Stimulated activated naive B cell treated with anti-CD40 and anti-IgM and Interleukin-4, amounts not matched to agents 10 μg/mL and 1 μg/mL and 100 μg/mL, for 72 hours (primary cell): ENCODE results near the gene SPTB.

ENCODE experiments used
- ATAC-seq, 2 donors: fragments of 150-1000 bp; cut with Tn5 transposase; replicated peaks; 2 replicates each; pipeline ENCODE4 v1.10.0; 2021; ENCODE audit warnings: moderate library complexity in 1 of 2
- DNase-seq: peaks from one replicate; pipeline ENCODE4 v3.0.0; 2021
- H3K27ac Mint-ChIP-seq: one replicate; pipeline ENCODE4 v1.8.0; 2022; ENCODE audit warnings: mild to moderate bottlenecking, mixed read lengths
- H3K27me3 Mint-ChIP-seq, 2 donors: one replicate each; pipeline ENCODE4 v1.8.0; 2022; ENCODE audit warnings: mixed read lengths in 2 of 2
- H3K36me3 Mint-ChIP-seq, 2 donors: one replicate each; pipeline ENCODE4 v1.8.0; 2022; ENCODE audit warnings: mixed read lengths in 2 of 2, mild to moderate bottlenecking in 1 of 2
- H3K4me1 Mint-ChIP-seq, 2 donors: one replicate each; pipeline ENCODE4 v1.8.0; 2022; ENCODE audit warnings: mixed read lengths in 2 of 2, mild to moderate bottlenecking in 1 of 2
- H3K4me3 Mint-ChIP-seq, 2 donors: one replicate each; pipeline ENCODE4 v1.8.0; 2022; ENCODE audit warnings: mild to moderate bottlenecking in 2 of 2, mixed read lengths in 2 of 2, moderate library complexity in 1 of 2
- H3K9me3 Mint-ChIP-seq, 2 donors: one replicate each; pipeline ENCODE4 v1.8.0; 2022; ENCODE audit warnings: mixed read lengths in 2 of 2, mild to moderate bottlenecking in 1 of 2

Gene SPTB

GRCh38 chr14:64762044-64763034 lies 117.4 kb downstream of the SPTB start:
- Mint-ChIP-seq H3K4me1 (peaks cover 27 to 31% of the 10 kb centered on the region in 2 donors), H3K4me3 (no peak overlapping the region), H3K27ac (no peak overlapping the region), H3K36me3 (no peaks in the 10 kb centered on the region), H3K27me3 (peaks cover 42 to 50% of the 10 kb centered on the region in 2 donors), H3K9me3 (no peaks in the 10 kb centered on the region)
- DNase-seq (no peak), ATAC-seq (no peak)

GRCh38 chr14:64761441-64762043 lies 118.2 kb downstream of the SPTB start:
- H3K36me3 Mint-ChIP-seq = no peaks in the 10 kb centered on the region
- DNase-seq (no peak), ATAC-seq (no peak)
- peaks cover 42 to 55% of the 10 kb centered on the region in 2 donors for H3K27me3 Mint-ChIP-seq
- H3K9me3 Mint-ChIP-seq = no peaks in the 10 kb centered on the region
- no peak overlapping the region for H3K27ac Mint-ChIP-seq
- H3K4me3 Mint-ChIP-seq = no peak overlapping the region
- H3K4me1 Mint-ChIP-seq = peaks cover 27 to 31% of the 10 kb centered on the region in 2 donors

GRCh38 chr14:64760916-64761315 lies 118.8 kb downstream of the SPTB start:
- no peak overlapping the region for H3K4me3 Mint-ChIP-seq
- no peak overlapping the region for H3K27ac Mint-ChIP-seq
- H3K36me3 Mint-ChIP-seq = no peaks in the 10 kb centered on the region
- H3K9me3 Mint-ChIP-seq = no peaks in the 10 kb centered on the region
- H3K4me1 Mint-ChIP-seq = peaks cover 25 to 31% of the 10 kb centered on the region in 2 donors
- peaks cover 40 to 57% of the 10 kb centered on the region in 2 donors for H3K27me3 Mint-ChIP-seq
- no peak for ATAC-seq
- no peak for DNase-seq

- ATAC-seq (no peak), DNase-seq (no peak)
- no peak overlapping the region for H3K4me3 Mint-ChIP-seq
- H3K4me1 Mint-ChIP-seq = peaks cover 22 to 31% of the 10 kb centered on the region in 2 donors
- H3K27me3 Mint-ChIP-seq = peaks cover 37 to 57% of the 10 kb centered on the region in 2 donors
- no peaks in the 10 kb centered on the region for H3K36me3 Mint-ChIP-seq
- no peak overlapping the region for H3K27ac Mint-ChIP-seq
- no peaks in the 10 kb centered on the region for H3K9me3 Mint-ChIP-seq
Observed at GRCh38 chr14:64760146-64760755, 119.5 kb downstream of the SPTB start.

GRCh38 chr14:64759555-64759938 lies 120.2 kb downstream of the SPTB start:
- peaks cover 20 to 28% of the 10 kb centered on the region in 2 donors for H3K4me1 Mint-ChIP-seq
- H3K4me3 Mint-ChIP-seq = no peak overlapping the region
- no peak for ATAC-seq
- no peaks in the 10 kb centered on the region for H3K9me3 Mint-ChIP-seq
- no peaks in the 10 kb centered on the region for H3K36me3 Mint-ChIP-seq
- H3K27ac Mint-ChIP-seq = no peak overlapping the region
- no peak for DNase-seq
- H3K27me3 Mint-ChIP-seq = peaks cover 37 to 54% of the 10 kb centered on the region in 2 donors

- H3K27ac Mint-ChIP-seq = no peak overlapping the region
- ATAC-seq (no peak), DNase-seq (no peak)
- no peaks in the 10 kb centered on the region for H3K36me3 Mint-ChIP-seq
- H3K27me3 Mint-ChIP-seq = peaks cover 37 to 50% of the 10 kb centered on the region in 2 donors
- H3K4me1 Mint-ChIP-seq = peaks cover 17 to 22% of the 10 kb centered on the region in 2 donors
- H3K9me3 Mint-ChIP-seq = no peaks in the 10 kb centered on the region
- no peak overlapping the region for H3K4me3 Mint-ChIP-seq
Observed at GRCh38 chr14:64758691-64759554, 120.8 kb downstream of the SPTB start.

- Mint-ChIP-seq H3K27ac (no peak overlapping the region), H3K4me3 (no peak overlapping the region), H3K27me3 (peaks cover 30 to 44% of the 10 kb centered on the region in 2 donors), H3K9me3 (no peaks in the 10 kb centered on the region), H3K4me1 (peaks cover 9 to 14% of the 10 kb centered on the region in 2 donors), H3K36me3 (no peaks in the 10 kb centered on the region)
- ATAC-seq = no peak
- DNase-seq = no peak
Observed at GRCh38 chr14:64758025-64758521, 121.6 kb downstream of the SPTB start.

- ATAC-seq (no peak), DNase-seq (no peak)
- no peak overlapping the region for H3K4me3 Mint-ChIP-seq
- H3K4me1 Mint-ChIP-seq = peaks cover 5 to 9% of the 10 kb centered on the region in 2 donors
- H3K36me3 Mint-ChIP-seq = no peaks in the 10 kb centered on the region
- H3K9me3 Mint-ChIP-seq = no peaks in the 10 kb centered on the region
- peaks cover 28 to 39% of the 10 kb centered on the region in 2 donors for H3K27me3 Mint-ChIP-seq
- no peak overlapping the region for H3K27ac Mint-ChIP-seq
Observed at GRCh38 chr14:64757601-64758000, 122.1 kb downstream of the SPTB start.

GRCh38 chr14:64756712-64757111 lies 123.0 kb downstream of the SPTB start:
- no peaks in the 10 kb centered on the region for H3K9me3 Mint-ChIP-seq
- no peak for DNase-seq
- ATAC-seq = no peak
- H3K4me3 Mint-ChIP-seq = no peak overlapping the region
- H3K4me1 Mint-ChIP-seq = peaks cover under 1% of the 10 kb centered on the region in 2 donors
- H3K36me3 Mint-ChIP-seq = no peaks in the 10 kb centered on the region
- peaks cover 23 to 30% of the 10 kb centered on the region in 2 donors for H3K27me3 Mint-ChIP-seq
- no peak overlapping the region for H3K27ac Mint-ChIP-seq

- Mint-ChIP-seq H3K36me3 (no peaks in the 10 kb centered on the region), H3K4me1 (no peaks in the 10 kb centered on the region), H3K9me3 (no peaks in the 10 kb centered on the region), H3K27me3 (peaks cover 14 to 21% of the 10 kb centered on the region in 2 donors), H3K27ac (no peak overlapping the region), H3K4me3 (no peak overlapping the region)
- ATAC-seq (no peak), DNase-seq (no peak)
Observed at GRCh38 chr14:64755781-64756221, 123.9 kb downstream of the SPTB start.

- DNase-seq (no peak), ATAC-seq (no peak)
- Mint-ChIP-seq H3K27me3 (peaks cover 4 to 10% of the 10 kb centered on the region in 2 donors), H3K4me3 (no peak overlapping the region), H3K4me1 (no peaks in the 10 kb centered on the region), H3K27ac (no peak overlapping the region), H3K9me3 (no peaks in the 10 kb centered on the region), H3K36me3 (no peaks in the 10 kb centered on the region)
Observed at GRCh38 chr14:64754685-64755084, 125.0 kb downstream of the SPTB start.

GRCh38 chr14:64753999-64754398 lies 125.7 kb downstream of the SPTB start:
- Mint-ChIP-seq H3K27me3 (peaks cover 0 to 6% of the 10 kb centered on the region in 2 donors), H3K27ac (no peak overlapping the region), H3K9me3 (no peaks in the 10 kb centered on the region), H3K36me3 (no peaks in the 10 kb centered on the region), H3K4me1 (no peaks in the 10 kb centered on the region), H3K4me3 (no peak overlapping the region)
- ATAC-seq = no peak
- DNase-seq = no peak

GRCh38 chr14:64753374-64753773 lies 126.3 kb downstream of the SPTB start:
- Mint-ChIP-seq H3K27me3 (peaks cover 0 to 6% of the 10 kb centered on the region in 2 donors), H3K36me3 (no peaks in the 10 kb centered on the region), H3K4me3 (no peak overlapping the region), H3K9me3 (no peaks in the 10 kb centered on the region), H3K4me1 (no peaks in the 10 kb centered on the region), H3K27ac (no peak overlapping the region)
- DNase-seq = no peak
- ATAC-seq = no peak
